HG03432 (cell line): ENCODE measurements around the gene S100A3.
A peak's percentile ranks its signal among the peaks of the same experiment; 100 is the strongest.
"Not testable (repeated sequence)": the region's sequence is repeated elsewhere in the genome, so short reads cannot be mapped to it uniquely, and the experiment has no call there.

Experiments used
- ATAC-seq: cut with Tn5 transposase; IDR thresholded peaks from one replicate; pipeline ENCODE4 v1.9.1; 2021; ENCODE audit warnings: mild to moderate bottlenecking, moderate library complexity; ENCODE audit not compliant: unreplicated experiment

Gene S100A3

DNA sequence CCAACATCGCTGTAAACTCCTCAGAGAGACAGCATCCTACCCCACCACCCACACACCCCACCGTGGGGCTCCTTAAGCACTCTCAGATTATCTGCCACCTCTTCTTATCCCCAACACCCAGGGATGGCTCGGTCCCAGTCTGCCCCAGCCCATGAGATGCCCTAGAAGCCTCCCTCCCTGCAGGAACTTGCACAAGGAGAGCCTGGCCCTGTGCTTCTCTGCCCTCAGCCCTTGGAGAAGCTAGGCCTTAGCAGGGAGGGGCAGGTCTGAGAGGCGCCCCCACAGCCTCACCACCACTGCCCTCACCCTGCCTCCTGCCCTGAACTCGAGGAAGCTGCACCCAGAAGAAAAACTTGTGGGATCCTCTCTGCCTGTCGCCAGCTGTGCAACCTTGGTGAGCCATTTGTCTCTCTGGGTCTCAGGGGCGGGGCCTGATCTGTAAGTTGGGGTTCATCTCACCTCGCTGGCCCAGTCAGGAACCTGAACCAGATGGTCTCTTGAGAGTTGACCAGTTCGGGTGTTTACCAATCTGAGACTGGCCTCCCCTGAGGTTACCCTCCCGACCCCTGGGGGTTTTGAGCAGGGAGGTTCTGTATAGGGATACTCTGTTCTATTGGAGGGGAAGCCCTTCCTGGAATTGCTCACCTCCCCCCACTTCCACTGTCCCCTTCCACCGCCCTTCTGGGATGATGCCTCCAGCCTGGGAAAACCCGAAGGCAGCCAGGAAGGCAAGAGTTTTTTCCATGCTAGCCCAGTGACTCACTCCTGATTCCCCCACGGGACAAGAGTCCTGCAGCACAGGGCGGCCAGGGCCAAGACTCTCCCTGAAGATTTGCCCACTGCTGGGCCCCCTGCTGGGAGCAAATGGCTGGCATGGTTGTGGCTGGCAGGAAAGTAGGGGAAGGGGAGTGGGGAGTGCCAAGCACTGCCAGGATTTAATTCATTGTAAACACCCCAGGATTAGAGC lies at the start of gene S100A3:
Gene S100A3, minus strand, starts transcription at position 537 of the 967 bp plus-strand sequence. CDS start 773 bp downstream, outside the sequence.
- no peak for ATAC-seq

GRCh38 chr1:153598309-153599172 lies 49.5 kb upstream of the S100A3 start:
- peak; percentile 99 for ATAC-seq

- ATAC-seq: no peak
These were observed 48.1 kb upstream of the S100A3 start for GRCh38 chr1:153597206-153597605.

DNA sequence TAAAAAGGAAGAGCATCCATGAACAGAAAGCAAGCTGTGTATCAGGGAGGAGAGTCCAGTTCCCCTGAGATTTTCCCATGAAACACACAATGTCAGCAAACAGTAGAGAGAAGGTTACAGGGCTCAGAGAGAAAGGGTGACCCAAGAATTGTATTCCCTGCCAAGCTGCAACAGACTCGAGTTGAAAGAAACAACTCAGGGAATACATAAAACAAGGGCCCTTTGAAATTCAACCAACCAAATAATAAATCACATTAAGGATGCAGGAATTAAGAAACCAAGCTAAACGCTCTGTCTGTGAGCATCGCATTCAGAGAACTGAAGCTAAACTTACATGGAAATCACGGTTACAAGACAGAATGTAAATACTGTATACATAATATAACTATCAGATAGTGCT lies 43.7 kb upstream of the S100A3 start:
- no peak for ATAC-seq

DNA sequence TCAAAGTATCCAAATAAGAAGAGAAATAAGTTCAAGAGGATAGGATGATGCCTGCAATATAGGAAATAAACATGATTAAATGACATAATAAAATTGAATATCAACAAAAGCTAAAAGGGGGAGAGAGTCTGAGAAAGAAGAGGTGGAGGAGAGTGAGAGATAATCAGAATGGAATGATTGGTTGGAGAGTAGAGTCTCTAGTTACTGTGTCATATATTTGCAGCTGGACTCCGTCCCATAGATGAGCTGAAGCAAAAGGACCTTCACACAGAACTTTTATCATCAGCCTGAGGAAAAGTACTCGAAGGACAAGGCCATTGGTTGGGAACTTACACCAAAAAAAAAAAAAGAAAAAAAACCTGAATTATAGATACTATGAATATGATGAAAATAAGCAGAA lies 39.4 kb upstream of the S100A3 start:
- ATAC-seq: no peak

- ATAC-seq: not testable (repeated sequence)
These were observed 39.0 kb upstream of the S100A3 start for GRCh38 chr1:153588033-153588432.

DNA sequence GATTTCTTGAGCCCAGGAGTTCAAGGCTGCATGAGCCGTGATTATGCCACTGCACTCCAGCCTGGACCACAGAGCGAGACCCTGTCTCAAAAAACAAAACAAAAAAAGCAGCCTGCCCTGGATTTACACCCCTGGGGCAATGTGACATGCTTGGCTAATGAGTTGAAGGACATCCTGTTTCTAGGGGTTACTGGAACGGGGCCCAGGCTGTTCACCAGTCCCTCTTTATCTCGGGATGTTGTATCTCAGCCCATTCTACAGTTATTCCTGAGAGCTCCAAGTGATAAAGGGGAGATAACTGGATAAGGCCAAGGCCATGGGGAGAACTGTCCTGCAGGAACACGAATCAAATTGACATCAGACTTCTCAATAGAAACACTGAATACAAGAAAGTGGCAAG lies 38.3 kb upstream of the S100A3 start:
- ATAC-seq: no peak

DNA sequence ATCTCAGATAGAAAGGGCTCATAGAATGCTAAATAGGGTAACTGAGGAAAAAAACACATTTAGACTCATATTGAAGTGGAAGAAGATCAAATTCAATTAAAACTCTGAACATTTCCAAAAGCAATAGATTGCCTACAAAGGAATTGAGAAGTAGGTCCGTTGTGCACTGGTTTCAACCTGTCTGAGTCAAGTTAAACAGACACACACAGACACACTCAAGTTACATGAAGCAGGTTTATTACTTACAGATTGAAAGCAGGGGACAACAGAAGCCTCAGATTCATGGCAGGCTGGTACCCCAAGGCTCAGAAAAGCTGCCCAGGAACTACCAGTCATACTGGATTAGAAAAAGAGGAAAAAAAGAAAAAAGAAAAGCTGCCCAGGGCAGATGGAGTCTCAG lies 37.3 kb upstream of the S100A3 start:
- ATAC-seq: no peak

- ATAC-seq: no peak
These were observed 35.9 kb upstream of the S100A3 start for GRCh38 chr1:153585006-153585405.

GRCh38 chr1:153583976-153584375 lies 34.9 kb upstream of the S100A3 start:
- ATAC-seq: no peak

DNA sequence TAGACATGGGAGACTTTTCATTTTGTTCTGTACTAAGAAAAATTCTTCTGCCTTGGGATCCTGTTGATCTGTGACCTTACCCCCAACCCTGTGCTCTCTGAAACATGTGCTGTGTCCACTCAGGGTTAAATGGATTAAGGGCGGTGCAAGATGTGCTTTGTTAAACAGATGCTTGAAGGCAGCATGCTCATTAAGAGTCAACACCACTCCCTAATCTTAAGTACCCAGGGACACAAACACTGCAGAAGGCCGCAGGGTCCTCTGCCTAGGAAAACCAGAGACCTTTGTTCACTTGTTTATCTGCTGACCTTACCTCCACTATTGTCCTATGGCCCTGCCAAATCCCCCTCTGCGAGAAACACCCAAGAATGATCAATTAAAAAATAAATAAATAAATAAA lies 34.5 kb upstream of the S100A3 start:
- not testable (repeated sequence) for ATAC-seq

GRCh38 chr1:153582836-153583235 lies 33.8 kb upstream of the S100A3 start:
- ATAC-seq: not testable (repeated sequence)

DNA sequence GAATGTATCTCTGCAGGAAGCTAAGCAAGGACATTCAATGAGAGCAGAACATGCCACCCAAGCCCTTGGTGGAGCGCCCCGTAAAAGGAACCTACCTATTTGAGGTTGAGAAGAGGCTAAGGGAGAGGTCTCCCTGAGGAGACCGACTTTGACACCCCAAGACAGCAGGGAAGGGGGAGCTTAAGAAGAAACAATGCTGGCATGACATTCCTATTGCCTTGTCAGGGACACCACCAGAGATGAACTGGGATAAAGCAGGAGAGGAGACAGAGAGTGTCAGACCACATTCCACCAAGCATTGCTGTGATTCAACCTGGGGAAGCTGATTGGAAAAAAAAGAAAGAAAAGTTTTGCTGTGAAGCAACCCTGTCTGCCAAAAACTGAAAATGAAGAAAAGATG lies 29.9 kb upstream of the S100A3 start:
- no peak for ATAC-seq

GRCh38 chr1:153578490-153578889 lies 29.4 kb upstream of the S100A3 start:
- no peak for ATAC-seq

GRCh38 chr1:153577624-153578051 lies 28.6 kb upstream of the S100A3 start:
- ATAC-seq: no peak

DNA sequence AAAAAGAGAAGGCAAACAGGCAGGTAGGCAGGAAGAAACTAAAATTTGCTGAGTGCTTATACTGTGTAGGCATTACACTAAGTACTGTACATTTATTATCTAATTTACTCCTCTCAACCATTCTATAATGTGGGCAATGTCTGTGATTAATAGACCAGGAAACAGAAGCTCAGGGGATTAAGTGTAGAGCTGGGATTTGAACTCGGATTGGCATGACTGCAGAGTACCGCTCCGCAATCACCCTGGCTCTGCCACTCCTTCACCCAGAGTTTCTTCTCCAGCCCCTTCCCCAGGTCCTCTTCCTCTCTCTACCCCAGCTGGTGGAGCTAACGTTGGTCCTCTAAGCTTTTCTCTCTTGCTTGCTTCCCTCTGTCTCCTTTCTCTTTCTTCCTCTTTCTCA lies 28.1 kb upstream of the S100A3 start:
- no peak for ATAC-seq

DNA sequence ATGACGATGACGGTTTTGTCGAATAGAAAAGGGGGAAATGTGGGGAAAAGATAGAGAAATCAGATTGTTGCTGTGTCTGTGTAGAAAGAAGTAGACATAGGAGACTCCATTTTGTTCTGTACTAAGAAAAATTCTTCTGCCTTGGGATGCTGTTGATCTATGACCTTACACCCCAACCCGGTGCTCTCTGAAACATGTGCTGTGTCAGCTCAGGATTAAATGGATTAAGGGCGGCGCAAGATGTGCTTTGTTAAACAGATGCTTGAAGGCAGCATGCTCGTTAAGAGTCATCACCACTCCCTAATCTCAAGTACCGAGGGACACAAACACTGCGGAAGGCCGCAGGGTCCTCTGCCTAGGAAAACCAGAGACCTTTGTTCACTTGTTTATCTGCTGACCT lies 26.4 kb upstream of the S100A3 start:
- not testable (repeated sequence) for ATAC-seq

GRCh38 chr1:153575081-153575491 lies 26.0 kb upstream of the S100A3 start:
- ATAC-seq: not testable (repeated sequence)

GRCh38 chr1:153573351-153573750 lies 24.3 kb upstream of the S100A3 start:
- ATAC-seq: no peak

GRCh38 chr1:153572569-153573015 lies 23.5 kb upstream of the S100A3 start:
- ATAC-seq: peak; percentile 77

GRCh38 chr1:153571706-153572105 lies 22.6 kb upstream of the S100A3 start:
- ATAC-seq: no peak
